Spleen (tissue), 11 donors: ENCODE results near the gene SMIM10L2A. TPM values are rescaled to one million over a fixed set of nuclear protein-coding genes. Genes with fewer than 3 reads are reported as not detected.
"Not testable (repeated sequence)": the region's sequence is repeated elsewhere in the genome, so short reads cannot be mapped to it uniquely, and the experiment has no call there.

ENCODE experiments used
- DNase-seq: peaks from one replicate; pipeline ENCODE4 v3.0.0-alpha.2; 2020
- H3K27ac ChIP-seq, 8 donors: fragments of 200-600 bp; sonication (generic) in 7 of 8; 1 replicate in 4 of 8; 2 replicates in 4 of 8; pipeline versions ENCODE4 v1.5.0 to v1.8.0; 2016 to 2021; ENCODE audit warnings: inconsistent platforms in 4 of 8, mild to moderate bottlenecking in 4 of 8, moderate library complexity in 1 of 8
- H3K27me3 ChIP-seq, 7 donors: fragments of 200-600 bp; sonication (generic) in 6 of 7; replicated peaks in 1 of 7; 1 replicate in 4 of 7; 2 replicates in 3 of 7; pipeline versions ENCODE4 v1.5.0 to v1.8.0; 2016 to 2021; ENCODE audit warnings: inconsistent platforms in 3 of 7, mild to moderate bottlenecking in 1 of 7
- H3K36me3 ChIP-seq, 6 donors: fragments of 200-600 bp; sonication (generic) in 5 of 6; 1 replicate in 4 of 6; 2 replicates in 2 of 6; pipeline versions ENCODE4 v1.5.0 to v1.8.0; 2016 to 2021; ENCODE audit warnings: inconsistent platforms in 2 of 6
- H3K4me1 ChIP-seq, 6 donors: fragments of 200-600 bp; sonication (generic) in 5 of 6; 1 replicate in 3 of 6; 2 replicates in 3 of 6; pipeline versions ENCODE4 v1.5.0 to v1.8.0; 2016 to 2021; ENCODE audit warnings: inconsistent platforms in 3 of 6
- H3K4me3 ChIP-seq, 8 donors: fragments of 200-600 bp; sonication (generic) in 7 of 8; 1 replicate in 4 of 8; 2 replicates in 4 of 8; pipeline versions ENCODE4 v1.5.0 to v1.8.0; 2016 to 2021; ENCODE audit warnings: inconsistent platforms in 4 of 8, mild to moderate bottlenecking in 4 of 8, moderate library complexity in 2 of 8
- H3K9me3 ChIP-seq, 8 donors: fragments of 200-600 bp; sonication (generic) in 7 of 8; 1 replicate in 4 of 8; 2 replicates in 4 of 8; pipeline versions ENCODE4 v1.5.0 to v1.8.0; 2016 to 2021; ENCODE audit warnings: inconsistent platforms in 4 of 8
- CTCF ChIP-seq, 11 experiments: fragments of 200-600 bp in 7 of 11; fragments of 450-650 bp in 4 of 11; sonication (generic) in 4 of 11; IDR thresholded peaks in 8 of 11; conservative IDR thresholded peaks in 3 of 11; 1 replicate in 7 of 11; 2 replicates in 4 of 11; pipeline versions ENCODE4 v1.4.0 to v1.8.0; 2016 to 2021; ENCODE audit warnings: antibody characterized with exemption in 11 of 11, inconsistent platforms in 4 of 11, mild to moderate bottlenecking in 1 of 11
- POLR2A ChIP-seq, 3 donors: fragments of 450-650 bp; IDR thresholded peaks; one replicate each; pipeline ENCODE4 v1.5.1; 2017; ENCODE audit warnings: antibody characterized with exemption in 3 of 3, mild to moderate bottlenecking in 1 of 3
- POLR2AphosphoS5 ChIP-seq, 3 donors: sonication (generic); formaldehyde crosslinking; IDR thresholded peaks; one replicate each; pipeline ENCODE4 v1.5.1; 2017; ENCODE audit warnings: antibody characterized with exemption in 3 of 3
- WGBS, 5 donors: extraction: QIAGEN DNeasy Blood & Tissue Kit in 3 of 5; methylation state at CpG; one replicate each; pipeline versions ENCODE4 v1.1.5 to v1.1.7; 2013 to 2018; 5-methylcytosine and 5-hydroxymethylcytosine counted together
- intact Hi-C: fragments of 100-400 bp; cut with DNase I; formaldehyde crosslinking; loops from one replicate; pipeline ENCODE4 v1.15.0; 2023; ENCODE audit warnings: low total_unique reads
- polyA plus RNA-seq, 3 donors: library from polyadenylated mRNA; stranded (reverse); fragments of 200-250 nt; gene quantifications; one replicate each; pipeline ENCODE4 v1.2.1, GENCODE V29; 2013
- total RNA-seq, 7 donors: library from RNA; depleted of rRNA in 3 of 7; stranded (reverse); fragments of >200 nt in 3 of 7; fragmentation: NEBNext Ultra II Directional in 4 of 7; extraction: Animal tissue kit (Norgen Biotek cat#: 25700) in 4 of 7; gene quantifications; one replicate each; pipeline versions ENCODE4 v1.1.0 to v1.2.1, GENCODE V29; 2016 to 2021
- donor health status: healthy with polysubstance abuse.
- donor health status: DM: no; HTN: no; CAD: no; lungs with moderate emphysema.
- donor health status: DM: no; HTN: no; CAD: no.
- donor health status: Bipolar disorder and iron deficiency.
- donor health status: healthy.
- donor health status: DM: no; HTN: no; CAD: no.
- donor health status: DM: yes; HTN: yes; CAD: no.

Gene SMIM10L2A
- total and polyA plus RNA-seq, 10 donors: 0.50 to 7.7 (median 2.9) TPM

GRCh38 chrX:135420831-135421230 lies 913 bp upstream of the SMIM10L2A start:
- no peak for DNase-seq
- H3K27ac ChIP-seq: peak overlapping the region in 2 of 8 donors; percentile 62 to 67
- peaks cover 0 to 8% (median 0%) of the 10 kb centered on the region in 6 donors for H3K4me1 ChIP-seq
- no peaks in the 10 kb centered on the region for H3K9me3 ChIP-seq
- intact Hi-C loops: no loop called here
- no peaks in the 10 kb centered on the region for H3K36me3 ChIP-seq
- WGBS, 5 donors: 86 to 98% (median 95%) methylated on average over 12 of the region's 12 CpGs
- H3K27me3 ChIP-seq: peaks cover 0 to 9% (median 0%) of the 10 kb centered on the region in 7 donors
- no peak overlapping the region for H3K4me3 ChIP-seq
- TF ChIP-seq POLR2A (IDR thresholded peaks at IDR 0.05) (no peak), CTCF (IDR thresholded peaks at IDR 0.05 in 8 of 11, conservative IDR thresholded peaks at IDR 0.05 in 3 of 11) (no peak), POLR2AphosphoS5 (IDR thresholded peaks at IDR 0.05) (no peak)

- H3K9me3 ChIP-seq: no peaks in the 10 kb centered on the region
- H3K36me3 ChIP-seq: no peaks in the 10 kb centered on the region
- peak; percentile 95 for DNase-seq
- H3K27ac ChIP-seq: peak overlapping the region in 4 of 8 donors; percentile 62 to 67 (median 64)
- intact Hi-C loops: no loop called here
- 1 to 49% (median 7%) methylated on average over 8 to 29 of the region's 29 CpGs for WGBS, 5 donors
- H3K27me3 ChIP-seq: peaks cover 0 to 16% (median 0%) of the 10 kb centered on the region in 7 donors
- peak overlapping the region in 7 of 8 donors; percentile 36 to 80 (median 57) for H3K4me3 ChIP-seq
- TF ChIP-seq POLR2AphosphoS5 (IDR thresholded peaks at IDR 0.05) (peak; percentile 62 to 77 (median 76)), CTCF (IDR thresholded peaks at IDR 0.05 in 8 of 11, conservative IDR thresholded peaks at IDR 0.05 in 3 of 11) (no peak)
- peaks cover 0 to 8% (median 0%) of the 10 kb centered on the region in 6 donors for H3K4me1 ChIP-seq
These were observed 210 bp upstream of the SMIM10L2A start for GRCh38 chrX:135421537-135421931.

GRCh38 chrX:135422810-135423168 lies 1.0 kb downstream of the SMIM10L2A start:
- DNase-seq, H3K36me3 ChIP-seq, intact Hi-C loops, H3K9me3 ChIP-seq, H3K4me1 ChIP-seq: not testable (repeated sequence)
- WGBS, 5 donors: 30 to 70% (median 54%) methylated on average over 2 to 10 of the region's 10 CpGs
- Histone ChIP-seq H3K27me3 (peaks cover 0 to 18% (median 0%) of the 10 kb centered on the region in 7 donors), H3K4me3 (peak overlapping the region in 6 of 8 donors; percentile 36 to 80 (median 58)), H3K27ac (peak overlapping the region in 1 of 8 donors; percentile 67)

GRCh38 chrX:135423173-135423864 lies 1.6 kb downstream of the SMIM10L2A start:
- H3K9me3 ChIP-seq, DNase-seq, intact Hi-C loops, H3K27ac ChIP-seq, H3K4me1 ChIP-seq, H3K36me3 ChIP-seq: not testable (repeated sequence)
- 55 to 77% (median 64%) methylated on average over 6 to 9 of the region's 9 CpGs for WGBS, 5 donors
- peak in 1 of 3 donors; percentile 21 for TF ChIP-seq POLR2AphosphoS5 (IDR thresholded peaks at IDR 0.05)
- Histone ChIP-seq H3K27me3 (peaks cover 0 to 18% (median 0%) of the 10 kb centered on the region in 7 donors), H3K4me3 (peak overlapping the region in 3 of 8 donors; percentile 57 to 80 (median 60))

- Histone ChIP-seq H3K4me3 (no peak overlapping the region), H3K27me3 (peaks cover 0 to 18% (median 0%) of the 10 kb centered on the region in 7 donors), H3K27ac (no peak overlapping the region), H3K36me3 (no peaks in the 10 kb centered on the region), H3K4me1 (peaks cover 0 to 8% (median 0%) of the 10 kb centered on the region in 6 donors), H3K9me3 (no peaks in the 10 kb centered on the region)
- no peak for TF ChIP-seq CTCF (IDR thresholded peaks at IDR 0.05 in 8 of 11, conservative IDR thresholded peaks at IDR 0.05 in 3 of 11)
- no peak for TF ChIP-seq POLR2A (IDR thresholded peaks at IDR 0.05)
- no peak for TF ChIP-seq POLR2AphosphoS5 (IDR thresholded peaks at IDR 0.05)
- WGBS, 5 donors: 78 to 98% (median 91%) methylated on average over 9 of the region's 9 CpGs; no CpG with 5 or more reads in 1 of the 5 donors
- intact Hi-C loops: no loop called here
- DNase-seq: no peak
These were observed 2.7 kb downstream of the SMIM10L2A start for GRCh38 chrX:135424469-135424868.
